ENCODE results near the gene LTBR. TPM values are rescaled to one million over a fixed set of nuclear protein-coding genes. Genes with fewer than 3 reads are reported as not detected.
A peak's percentile ranks its signal among the peaks of the same experiment; 100 is the strongest.

Gene LTBR
- total and polyA plus RNA-seq, 5 donors from 2014 or later: 0.35 TPM; not detected in 4

GRCh38 chr12:6430124-6430989 lies 46.4 kb downstream of the LTBR start:
- ATAC-seq (ENCODE audit: low read depth in 2 of 2) (no peak), DNase-seq (peak in 1 of 3 donors; percentile 73)
- H3K4me3 ChIP-seq (ENCODE audit: low read depth, low read length): peak overlapping the region; percentile 51
- H3K4me3 Mint-ChIP-seq: peak overlapping the region; percentile 36 to 70 (median 56)
- H3K27ac ChIP-seq (ENCODE audit: insufficient read depth, low read length, poor library complexity, severe bottlenecking): peak overlapping the region; percentile 24
- H3K4me1 Mint-ChIP-seq: peaks cover 26 to 84% (median 49%) of the 10 kb centered on the region in 4 donors
- no peaks in the 10 kb centered on the region for H3K9me3 Mint-ChIP-seq
- peaks cover 61% of the 10 kb centered on the region for H3K4me1 ChIP-seq (ENCODE audit: control insufficient read depth, insufficient read depth, low read length, poor library complexity, severe bottlenecking)
- H3K36me3 ChIP-seq (ENCODE audit: control insufficient read depth, insufficient read depth, low read length): no peaks in the 10 kb centered on the region
- peak overlapping the region; percentile 84 to 93 (median 90) for H3K27ac Mint-ChIP-seq
- H3K9me3 ChIP-seq (ENCODE audit: control insufficient read depth in 2 of 2, low read length in 2 of 2): no peaks in the 10 kb centered on the region
- no peaks in the 10 kb centered on the region for H3K27me3 Mint-ChIP-seq
- H3K36me3 Mint-ChIP-seq: no peaks in the 10 kb centered on the region
- no peaks in the 10 kb centered on the region for H3K27me3 ChIP-seq (ENCODE audit: control insufficient read depth, insufficient read depth, low read length)

- DNase-seq: peak in 1 of 3 donors; percentile 46
- Histone ChIP-seq H3K36me3 (ENCODE audit: control insufficient read depth, insufficient read depth, low read length) (no peaks in the 10 kb centered on the region), H3K27ac (ENCODE audit: insufficient read depth, low read length, poor library complexity, severe bottlenecking) (peak overlapping the region; percentile 71)
Measured at GRCh38 chr12:6432991-6433390, 49.0 kb downstream of the LTBR start.

GRCh38 chr12:6434205-6435140 lies 50.5 kb downstream of the LTBR start:
- Mint-ChIP-seq H3K4me1 (peaks cover 20 to 57% (median 34%) of the 10 kb centered on the region in 4 donors), H3K27ac (peak overlapping the region; percentile 91 to 95 (median 94))

More at GRCh38 chr12:6432991-6433390, 49.0 kb downstream of the LTBR start:
- H3K4me1 ChIP-seq (ENCODE audit: control insufficient read depth, insufficient read depth, low read length, poor library complexity, severe bottlenecking): peaks cover 39% of the 10 kb centered on the region
- Mint-ChIP-seq H3K27me3 (no peaks in the 10 kb centered on the region), H3K36me3 (no peaks in the 10 kb centered on the region), H3K4me3 (peak overlapping the region in 2 of 4 donors; percentile 69 to 75), H3K4me1 (peaks cover 20 to 64% (median 35%) of the 10 kb centered on the region in 4 donors), H3K9me3 (no peaks in the 10 kb centered on the region), H3K27ac (peak overlapping the region; percentile 52 to 95 (median 94))
- no peaks in the 10 kb centered on the region for H3K27me3 ChIP-seq (ENCODE audit: control insufficient read depth, insufficient read depth, low read length)
- H3K4me3 ChIP-seq (ENCODE audit: low read depth, low read length): peak overlapping the region; percentile 50
- no peak for ATAC-seq (ENCODE audit: low read depth in 2 of 2)
- H3K9me3 ChIP-seq (ENCODE audit: control insufficient read depth in 2 of 2, low read length in 2 of 2): no peaks in the 10 kb centered on the region

GRCh38 chr12:6435961-6436715 lies 52.2 kb downstream of the LTBR start:
- H3K27me3 Mint-ChIP-seq: no peaks in the 10 kb centered on the region
- Histone ChIP-seq H3K4me3 (ENCODE audit: low read depth, low read length) (no peak overlapping the region), H3K27ac (ENCODE audit: insufficient read depth, low read length, poor library complexity, severe bottlenecking) (no peak overlapping the region), H3K4me1 (ENCODE audit: control insufficient read depth, insufficient read depth, low read length, poor library complexity, severe bottlenecking) (peaks cover 27% of the 10 kb centered on the region), H3K36me3 (ENCODE audit: control insufficient read depth, insufficient read depth, low read length) (no peaks in the 10 kb centered on the region), H3K9me3 (ENCODE audit: control insufficient read depth in 2 of 2, low read length in 2 of 2) (no peaks in the 10 kb centered on the region), H3K27me3 (ENCODE audit: control insufficient read depth, insufficient read depth, low read length) (no peaks in the 10 kb centered on the region)
- H3K9me3 Mint-ChIP-seq: no peaks in the 10 kb centered on the region
- no peak overlapping the region for H3K4me3 Mint-ChIP-seq
- DNase-seq (no peak), ATAC-seq (ENCODE audit: low read depth in 2 of 2) (no peak)
- peak overlapping the region in 2 of 3 donors; percentile 10 to 81 for H3K27ac Mint-ChIP-seq
- H3K4me1 Mint-ChIP-seq: peaks cover 14 to 47% (median 23%) of the 10 kb centered on the region in 4 donors
- no peaks in the 10 kb centered on the region for H3K36me3 Mint-ChIP-seq

More at GRCh38 chr12:6434205-6435140, 50.5 kb downstream of the LTBR start:
- peak overlapping the region; percentile 71 for H3K27ac ChIP-seq (ENCODE audit: insufficient read depth, low read length, poor library complexity, severe bottlenecking)
- H3K27me3 ChIP-seq (ENCODE audit: control insufficient read depth, insufficient read depth, low read length): no peaks in the 10 kb centered on the region
- H3K36me3 ChIP-seq (ENCODE audit: control insufficient read depth, insufficient read depth, low read length): no peaks in the 10 kb centered on the region
- peak overlapping the region; percentile 62 for H3K4me3 ChIP-seq (ENCODE audit: low read depth, low read length)
- H3K36me3 Mint-ChIP-seq: no peaks in the 10 kb centered on the region
- peak overlapping the region; percentile 7 to 83 (median 72) for H3K4me3 Mint-ChIP-seq
- ATAC-seq (ENCODE audit: low read depth in 2 of 2) (peak; percentile 96), DNase-seq (peak in 2 of 3 donors; percentile 55 to 84)
- peaks cover 39% of the 10 kb centered on the region for H3K4me1 ChIP-seq (ENCODE audit: control insufficient read depth, insufficient read depth, low read length, poor library complexity, severe bottlenecking)
- no peaks in the 10 kb centered on the region for H3K27me3 Mint-ChIP-seq
- H3K9me3 ChIP-seq (ENCODE audit: control insufficient read depth in 2 of 2, low read length in 2 of 2): no peaks in the 10 kb centered on the region
- no peaks in the 10 kb centered on the region for H3K9me3 Mint-ChIP-seq

GRCh38 chr12:6437586-6437985 lies 53.6 kb downstream of the LTBR start:
- no peak for ATAC-seq (ENCODE audit: low read depth in 2 of 2)

GRCh38 chr12:6438345-6438744 lies 54.4 kb downstream of the LTBR start:
- no peaks in the 10 kb centered on the region for H3K36me3 Mint-ChIP-seq
- no peaks in the 10 kb centered on the region for H3K27me3 ChIP-seq (ENCODE audit: control insufficient read depth, insufficient read depth, low read length)
- no peak for ATAC-seq (ENCODE audit: low read depth in 2 of 2)
- H3K27ac Mint-ChIP-seq: peak overlapping the region in 2 of 3 donors; percentile 26 to 83
- H3K27ac ChIP-seq (ENCODE audit: insufficient read depth, low read length, poor library complexity, severe bottlenecking): no peak overlapping the region
- no peak overlapping the region for H3K4me3 Mint-ChIP-seq
- H3K4me3 ChIP-seq (ENCODE audit: low read depth, low read length): no peak overlapping the region
- no peak for DNase-seq
- H3K27me3 Mint-ChIP-seq: no peaks in the 10 kb centered on the region
- no peaks in the 10 kb centered on the region for H3K9me3 Mint-ChIP-seq
- peaks cover 21% of the 10 kb centered on the region for H3K4me1 ChIP-seq (ENCODE audit: control insufficient read depth, insufficient read depth, low read length, poor library complexity, severe bottlenecking)
- H3K4me1 Mint-ChIP-seq: peaks cover 10 to 49% (median 22%) of the 10 kb centered on the region in 4 donors
- no peaks in the 10 kb centered on the region for H3K9me3 ChIP-seq (ENCODE audit: control insufficient read depth in 2 of 2, low read length in 2 of 2)
- no peaks in the 10 kb centered on the region for H3K36me3 ChIP-seq (ENCODE audit: control insufficient read depth, insufficient read depth, low read length)

More at GRCh38 chr12:6437586-6437985, 53.6 kb downstream of the LTBR start:
- no peak for DNase-seq
- no peak overlapping the region for H3K4me3 Mint-ChIP-seq
- H3K36me3 Mint-ChIP-seq: no peaks in the 10 kb centered on the region
- H3K4me1 Mint-ChIP-seq: peaks cover 14 to 47% (median 21%) of the 10 kb centered on the region in 4 donors
- Histone ChIP-seq H3K27ac (ENCODE audit: insufficient read depth, low read length, poor library complexity, severe bottlenecking) (no peak overlapping the region), H3K4me1 (ENCODE audit: control insufficient read depth, insufficient read depth, low read length, poor library complexity, severe bottlenecking) (peaks cover 24% of the 10 kb centered on the region), H3K9me3 (ENCODE audit: control insufficient read depth in 2 of 2, low read length in 2 of 2) (no peaks in the 10 kb centered on the region), H3K4me3 (ENCODE audit: low read depth, low read length) (no peak overlapping the region), H3K27me3 (ENCODE audit: control insufficient read depth, insufficient read depth, low read length) (no peaks in the 10 kb centered on the region), H3K36me3 (ENCODE audit: control insufficient read depth, insufficient read depth, low read length) (no peaks in the 10 kb centered on the region)
- no peaks in the 10 kb centered on the region for H3K9me3 Mint-ChIP-seq
- no peaks in the 10 kb centered on the region for H3K27me3 Mint-ChIP-seq
- peak overlapping the region in 1 of 3 donors; percentile 56 for H3K27ac Mint-ChIP-seq

- Histone ChIP-seq H3K4me1 (ENCODE audit: control insufficient read depth, insufficient read depth, low read length, poor library complexity, severe bottlenecking) (peaks cover 16% of the 10 kb centered on the region), H3K4me3 (ENCODE audit: low read depth, low read length) (no peak overlapping the region), H3K36me3 (ENCODE audit: control insufficient read depth, insufficient read depth, low read length) (no peaks in the 10 kb centered on the region), H3K9me3 (ENCODE audit: control insufficient read depth in 2 of 2, low read length in 2 of 2) (no peaks in the 10 kb centered on the region), H3K27ac (ENCODE audit: insufficient read depth, low read length, poor library complexity, severe bottlenecking) (no peak overlapping the region), H3K27me3 (ENCODE audit: control insufficient read depth, insufficient read depth, low read length) (no peaks in the 10 kb centered on the region)
- peak overlapping the region in 1 of 4 donors; percentile 100 for H3K4me3 Mint-ChIP-seq
- no peaks in the 10 kb centered on the region for H3K9me3 Mint-ChIP-seq
- peaks cover 8 to 44% (median 20%) of the 10 kb centered on the region in 4 donors for H3K4me1 Mint-ChIP-seq
- H3K27me3 Mint-ChIP-seq: no peaks in the 10 kb centered on the region
- ATAC-seq (ENCODE audit: low read depth in 2 of 2) (no peak), DNase-seq (no peak)
- H3K27ac Mint-ChIP-seq: peak overlapping the region; percentile 14 to 93 (median 74)
- H3K36me3 Mint-ChIP-seq: peaks cover 6% of the 10 kb centered on the region
Measured at GRCh38 chr12:6440391-6440790, 56.4 kb downstream of the LTBR start.
